Epithelial cell of prostate (primary cell): ENCODE data around the gene MMEL1.
"Not testable (repeated sequence)": the region's sequence is repeated elsewhere in the genome, so short reads cannot be mapped to it uniquely, and the experiment has no call there.

Experiments
- DNase-seq: peaks from one replicate; pipeline ENCODE4 v3.0.0-alpha.2; 2011; ENCODE audit warnings: low read depth, low spot score
- H3K27ac ChIP-seq: fragments of 450-650 bp; 2 replicates; pipeline ENCODE4 v1.5.1; 2017; ENCODE audit warnings: mild to moderate bottlenecking

The MMEL1 gene

GRCh38 chr1:2549367-2550029 lies 83.3 kb downstream of the MMEL1 start:
- not testable (repeated sequence) for DNase-seq
- peak overlapping the region; percentile 85 for H3K27ac ChIP-seq

- peak overlapping the region; percentile 85 for H3K27ac ChIP-seq
- peak; percentile 31 for DNase-seq
These were observed 84.7 kb downstream of the MMEL1 start for GRCh38 chr1:2548068-2548589.

DNA sequence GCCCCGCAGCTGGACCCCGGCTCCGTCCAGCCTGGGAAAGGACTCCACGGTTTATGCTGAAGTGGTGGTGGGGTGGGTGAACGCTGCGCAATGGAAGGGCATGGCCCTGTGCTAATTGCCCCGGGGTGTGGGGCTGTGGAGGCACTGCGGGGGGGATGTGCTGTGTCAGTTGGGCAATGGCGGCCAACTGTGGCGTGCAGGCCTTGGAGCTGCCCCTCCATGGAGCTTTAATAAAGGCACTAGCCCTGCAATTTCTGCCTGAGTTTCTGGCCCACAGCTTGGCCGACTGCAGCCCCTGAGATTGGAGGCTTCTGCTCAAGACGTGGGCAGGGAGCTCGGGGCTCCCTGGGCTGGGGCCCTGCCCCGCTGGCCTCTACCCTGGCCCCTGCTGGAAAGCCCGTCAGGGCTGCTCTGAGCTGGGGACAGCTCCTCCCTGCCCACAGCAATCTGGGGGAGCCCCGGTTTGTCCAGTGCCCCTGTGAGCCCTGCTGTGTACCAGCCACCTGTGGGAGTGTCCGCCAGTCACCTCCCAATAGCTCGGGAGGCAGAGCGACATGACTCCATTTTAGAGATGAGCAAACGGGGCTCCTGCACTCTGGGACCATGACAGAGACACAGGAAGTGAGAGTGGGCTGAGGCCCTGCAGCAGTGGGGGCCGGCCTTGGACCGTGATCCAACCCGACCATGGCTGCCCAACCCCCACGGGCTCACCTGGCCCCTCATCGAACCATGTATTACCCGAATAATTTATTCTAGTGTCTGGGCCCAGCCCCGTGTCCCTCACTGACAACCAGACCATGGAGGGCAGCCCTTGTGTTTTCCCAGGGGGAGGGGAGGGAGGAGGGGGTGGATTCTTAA lies 85.4 kb downstream of the MMEL1 start:
- peak overlapping the region; percentile 85 for H3K27ac ChIP-seq
- DNase-seq, result no peak

DNA sequence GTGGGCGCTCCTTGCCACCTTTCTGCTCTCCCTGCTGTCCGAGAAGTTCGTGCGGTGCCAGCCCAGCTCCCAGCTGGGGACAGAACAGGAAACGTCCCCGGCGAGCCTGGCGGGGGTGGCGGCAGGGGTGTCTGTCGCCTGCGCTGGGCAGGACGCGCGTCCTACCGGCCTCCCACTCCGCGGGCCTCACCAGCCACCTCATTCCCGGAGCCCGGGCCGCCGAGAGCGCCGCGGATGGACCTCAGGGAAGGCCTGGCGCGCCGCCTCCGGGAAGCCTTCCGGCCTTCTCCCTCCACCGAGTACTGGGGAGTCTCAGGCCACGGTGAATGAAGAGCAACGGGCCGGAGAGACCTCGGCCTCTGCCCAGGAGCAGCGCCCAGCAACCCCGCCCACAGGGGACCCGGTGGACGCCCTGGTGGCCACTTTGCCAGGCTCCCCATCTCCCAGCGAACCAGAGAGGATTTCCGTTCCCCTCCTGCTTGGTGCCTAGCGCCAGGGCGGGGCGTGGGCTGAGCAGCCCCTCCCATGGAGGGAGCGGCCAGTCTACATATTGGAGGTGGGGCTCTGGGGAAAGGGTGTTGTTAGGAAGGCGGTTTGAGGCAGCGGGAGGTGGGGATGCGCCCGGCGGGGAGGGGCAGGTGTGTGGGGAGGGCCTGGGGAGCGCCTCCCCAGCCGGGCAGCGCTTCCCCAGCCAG lies 86.2 kb downstream of the MMEL1 start:
- DNase-seq, result peak; percentile 43
- peak overlapping the region; percentile 85 for H3K27ac ChIP-seq

DNA sequence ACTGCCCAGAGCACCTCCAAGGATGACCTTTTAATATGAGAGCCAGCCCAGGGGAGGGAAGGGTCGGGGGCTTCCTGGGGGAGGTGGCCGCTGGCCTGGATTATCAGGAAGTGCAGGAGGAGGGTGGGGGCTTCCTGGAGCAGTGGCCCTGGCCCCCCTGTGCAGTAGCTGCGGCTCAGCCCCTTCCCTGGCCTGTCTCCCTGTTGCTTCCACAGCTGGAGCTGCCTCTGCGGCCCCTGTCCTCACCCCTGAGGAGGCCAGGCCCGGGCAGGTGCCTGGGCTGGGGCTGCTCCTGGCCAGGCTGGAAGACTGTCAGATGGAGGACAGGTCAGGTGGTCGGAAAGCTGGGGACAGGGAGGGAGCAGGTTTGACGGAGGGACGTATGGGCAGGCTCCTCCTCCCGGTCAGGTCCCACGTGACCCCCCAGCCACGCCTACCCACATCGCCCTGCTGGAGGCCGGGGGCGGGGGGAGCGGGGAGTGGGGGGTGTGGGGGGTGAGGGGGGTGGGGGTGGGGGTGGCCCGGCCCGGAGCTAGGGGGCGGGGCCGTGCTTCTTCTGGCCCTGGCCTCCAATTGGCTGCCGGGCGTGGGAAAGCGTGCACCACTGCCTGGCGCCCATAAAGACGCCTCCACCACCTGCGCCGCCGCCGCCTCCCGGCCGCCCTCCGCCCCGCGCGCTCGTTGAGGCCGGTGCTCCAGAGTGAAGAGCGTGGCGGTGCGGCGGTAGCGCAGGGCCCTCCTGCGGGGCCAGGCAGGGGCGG lies 86.9 kb downstream of the MMEL1 start:
- H3K27ac ChIP-seq, result peak overlapping the region; percentile 85
- DNase-seq, result peak; percentile 3

- DNase-seq, result no peak
- H3K27ac ChIP-seq, result no peak overlapping the region
These were observed 87.8 kb downstream of the MMEL1 start for GRCh38 chr1:2544875-2545640.

DNA sequence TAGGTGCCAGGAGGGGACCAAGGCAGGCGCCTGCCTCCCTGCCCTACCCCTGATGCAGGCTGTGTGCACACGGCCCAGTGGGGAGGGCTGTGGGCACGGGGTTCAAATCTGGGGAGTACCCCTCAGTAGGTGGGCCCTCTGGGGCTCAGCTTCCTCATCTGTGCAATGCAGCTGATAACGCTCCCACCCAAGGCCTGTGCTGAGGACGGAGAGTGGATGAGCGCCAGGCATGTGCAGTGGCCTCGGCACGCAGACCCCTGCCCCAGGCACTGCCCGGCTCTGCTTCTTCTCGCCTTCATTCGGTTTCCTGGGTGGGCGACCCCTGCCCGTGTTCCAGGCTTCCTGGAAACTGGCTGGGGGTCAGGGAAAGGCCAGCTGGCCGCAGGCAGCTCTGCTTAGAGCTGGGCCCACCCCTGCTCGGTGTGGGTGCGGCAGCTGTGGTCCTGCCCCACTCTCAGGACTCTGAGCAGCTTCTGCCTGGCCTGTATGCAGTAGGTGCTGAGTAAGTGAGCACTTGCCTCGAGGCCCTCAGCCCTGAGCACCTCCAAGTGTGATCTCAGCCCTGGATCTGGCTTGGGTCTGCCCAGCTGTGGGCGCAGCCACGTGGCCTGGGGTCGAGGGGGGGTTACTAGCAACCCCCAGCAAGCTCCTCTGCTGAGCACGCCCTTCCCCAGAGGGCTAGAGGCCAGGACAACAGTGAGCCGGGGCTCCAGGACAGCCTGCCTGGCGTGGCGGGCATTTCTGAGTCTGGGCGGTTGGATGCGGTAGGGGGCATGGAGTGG lies 88.5 kb downstream of the MMEL1 start:
- H3K27ac ChIP-seq, result no peak overlapping the region
- DNase-seq, result no peak

GRCh38 chr1:2543543-2544092 lies 89.2 kb downstream of the MMEL1 start:
- DNase-seq, result no peak
- H3K27ac ChIP-seq, result no peak overlapping the region

- H3K27ac ChIP-seq, result no peak overlapping the region
- no peak for DNase-seq
These were observed 90.4 kb downstream of the MMEL1 start for GRCh38 chr1:2542246-2542915.

DNA sequence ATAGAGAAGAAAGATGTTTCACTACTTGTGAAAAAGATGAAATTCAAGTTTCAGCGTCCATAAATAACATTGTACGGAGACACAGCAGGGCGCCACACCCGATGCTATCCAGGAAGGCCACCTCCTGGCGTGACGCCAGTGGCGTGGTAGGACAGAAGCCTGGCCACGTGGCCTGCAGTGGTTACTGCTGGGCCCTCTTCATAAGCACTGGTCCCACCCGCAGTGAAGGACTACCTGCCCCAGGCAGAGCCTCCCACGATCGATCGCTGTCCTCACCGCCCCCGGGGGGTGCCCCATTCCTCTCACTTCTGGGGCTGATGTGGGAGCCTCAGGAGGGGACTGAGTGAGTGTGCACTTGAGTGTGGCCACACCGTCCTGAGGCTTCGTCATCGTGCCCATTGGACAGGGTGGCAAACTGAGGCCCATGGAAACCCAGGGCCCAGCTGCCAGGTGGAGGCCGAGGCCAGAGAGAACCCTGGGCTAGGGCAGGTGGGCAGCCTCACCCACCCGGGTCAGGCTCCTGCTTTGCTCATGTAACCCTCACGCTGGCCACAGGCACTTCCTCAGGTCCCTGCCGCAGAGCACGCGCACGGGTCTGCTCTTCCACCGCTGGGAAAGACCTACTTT lies 91.1 kb downstream of the MMEL1 start:
- no peak for DNase-seq
- no peak overlapping the region for H3K27ac ChIP-seq

- DNase-seq, result no peak
These were observed 91.9 kb downstream of the MMEL1 start for GRCh38 chr1:2540816-2541492.

More at GRCh38 chr1:2540816-2541492, 91.9 kb downstream of the MMEL1 start:
- no peak overlapping the region for H3K27ac ChIP-seq
